HG03103 (cell line): ENCODE data around the gene HAO2.
"Not testable (repeated sequence)": the region's sequence is repeated elsewhere in the genome, so short reads cannot be mapped to it uniquely, and the experiment has no call there.

Experiments
- ATAC-seq: cut with Tn5 transposase; IDR thresholded peaks from one replicate; pipeline ENCODE4 v1.9.1; 2021; ENCODE audit warnings: low read depth; ENCODE audit not compliant: unreplicated experiment

Gene HAO2

DNA sequence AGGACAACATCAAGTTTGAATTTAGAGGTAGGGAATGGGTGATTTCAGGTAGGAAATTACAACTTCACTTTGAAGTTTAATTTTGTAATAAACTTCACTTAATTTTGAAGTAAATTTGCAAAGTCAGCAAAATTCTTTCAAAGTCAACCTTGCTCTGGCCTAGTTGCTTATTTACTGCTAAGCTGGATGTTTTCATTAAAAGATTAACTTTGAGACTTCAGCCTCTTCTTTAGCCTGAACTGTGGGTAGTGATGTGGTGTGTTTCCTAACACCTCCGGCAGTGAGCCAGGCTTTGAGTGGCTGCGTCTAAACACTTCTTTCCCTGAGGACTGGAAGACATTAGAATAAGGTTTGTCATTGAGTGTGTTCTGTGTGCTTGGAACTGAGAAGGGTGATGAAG lies at the start of gene HAO2:
Gene HAO2 (plus strand): TSS at position 232 of the 400 bp plus-strand sequence. CDS start 12,301 bp downstream, outside the sequence.
- ATAC-seq: no peak

DNA sequence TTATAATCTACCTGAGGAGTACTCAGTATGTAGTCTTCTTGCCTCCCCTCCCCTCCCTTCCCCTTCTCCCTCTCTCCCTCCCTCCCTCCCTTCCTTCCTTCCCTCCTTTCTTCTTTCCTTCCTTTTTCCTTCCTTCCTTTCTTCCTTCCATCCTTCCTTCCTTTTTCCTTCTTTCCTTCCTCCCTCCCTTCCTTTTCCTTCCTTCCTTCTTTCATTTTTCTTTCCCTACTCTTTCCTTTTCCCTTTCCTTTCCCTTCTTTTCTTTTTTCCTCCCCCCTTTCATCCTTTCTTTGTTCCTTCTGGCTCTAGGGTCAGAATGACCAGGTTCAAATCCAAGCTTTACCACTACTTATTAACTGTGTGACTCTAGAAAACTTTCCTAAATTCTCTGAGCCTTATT lies 48.5 kb upstream of the HAO2 start:
- no peak for ATAC-seq

DNA sequence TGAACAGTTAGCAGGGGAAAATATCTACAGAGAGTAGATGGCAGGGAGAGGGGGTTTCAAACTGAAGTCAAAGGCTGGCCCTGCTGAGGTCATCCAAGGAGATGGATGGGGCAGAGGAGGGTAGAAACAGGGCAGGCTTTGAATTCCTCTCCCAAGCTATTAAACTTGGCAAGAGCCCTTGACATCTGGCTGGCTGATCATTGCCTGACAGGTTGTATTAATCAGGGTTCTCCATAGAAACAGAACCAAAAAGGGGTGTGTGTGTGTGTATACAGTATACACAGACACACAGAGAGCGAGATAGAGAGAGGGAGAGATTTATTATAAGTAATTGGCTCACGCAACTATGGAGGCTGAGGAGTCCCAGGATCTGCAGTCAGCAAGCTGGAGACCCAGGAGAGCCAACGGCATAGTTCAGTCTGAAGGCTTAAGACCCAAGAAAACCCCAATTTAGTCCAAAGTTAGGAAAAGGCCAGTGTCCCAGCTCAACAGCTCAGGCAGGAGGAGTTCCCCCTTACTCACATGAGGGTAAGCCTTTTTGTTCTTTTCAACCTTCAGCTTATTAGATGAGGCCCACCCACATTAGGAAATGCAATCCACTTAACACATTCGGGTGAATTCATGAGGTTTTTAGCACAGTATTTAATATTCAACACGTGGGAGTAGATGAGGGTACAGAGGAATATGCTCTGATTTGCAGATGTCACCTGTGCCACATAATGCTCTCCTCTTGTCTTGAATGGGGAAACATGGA lies 46.7 kb upstream of the HAO2 start:
- ATAC-seq: no peak

DNA sequence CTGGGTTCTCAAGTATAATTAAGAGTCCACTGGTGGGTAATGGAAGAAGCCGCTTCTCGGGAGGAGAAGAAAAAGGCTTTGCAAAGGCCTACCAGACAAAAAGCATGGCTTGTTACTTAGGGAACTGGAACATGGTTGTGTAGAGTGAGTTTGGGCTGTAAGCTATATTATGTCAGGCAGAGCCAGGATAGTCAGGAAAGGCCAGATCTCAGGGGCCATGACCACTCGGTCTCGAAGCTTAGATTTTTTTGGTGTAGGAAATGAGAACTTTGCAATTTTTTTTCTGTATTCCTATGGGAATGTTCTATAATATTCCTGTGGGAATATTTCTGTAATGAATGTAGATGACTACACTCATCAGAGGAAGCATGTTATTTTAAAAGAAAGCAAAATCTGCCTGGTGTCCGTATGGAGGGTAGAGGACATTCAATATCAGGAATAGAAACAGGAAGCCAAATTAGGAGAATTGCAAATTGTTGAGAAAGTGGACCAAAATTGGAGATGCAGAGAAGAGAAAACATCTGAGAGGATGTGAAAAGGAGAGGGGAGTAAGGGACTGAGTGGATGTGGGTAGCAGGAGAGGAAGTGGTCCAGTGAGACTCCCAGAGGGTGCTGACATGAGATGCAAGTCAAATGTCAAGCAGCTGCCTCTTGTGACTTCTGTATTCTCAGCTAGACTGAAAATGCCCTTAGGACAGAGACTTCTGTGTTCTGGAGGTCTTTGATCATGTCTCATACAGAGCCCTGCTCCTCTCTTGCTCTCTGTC lies 45.2 kb upstream of the HAO2 start:
- ATAC-seq: peak; percentile 87

DNA sequence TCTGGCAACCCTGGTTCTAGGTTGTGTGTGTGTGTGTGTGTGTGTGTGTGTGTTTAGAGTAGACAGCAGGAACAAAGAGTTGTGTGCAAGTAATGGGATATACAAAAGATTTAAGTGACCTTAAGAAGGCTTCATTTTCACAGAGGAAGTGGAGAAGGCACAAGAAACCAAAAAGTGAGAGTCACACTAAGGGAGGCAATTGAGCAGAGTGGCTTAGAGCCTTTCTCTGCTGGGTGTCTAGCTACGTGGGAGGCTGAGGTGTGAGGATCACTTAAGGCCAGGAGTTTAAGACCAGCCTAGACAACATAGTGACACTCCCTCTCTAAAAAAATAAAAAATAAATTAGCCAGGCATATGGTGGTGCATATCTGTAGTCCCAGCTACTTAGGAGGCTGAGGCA lies 44.4 kb upstream of the HAO2 start:
- ATAC-seq: no peak

DNA sequence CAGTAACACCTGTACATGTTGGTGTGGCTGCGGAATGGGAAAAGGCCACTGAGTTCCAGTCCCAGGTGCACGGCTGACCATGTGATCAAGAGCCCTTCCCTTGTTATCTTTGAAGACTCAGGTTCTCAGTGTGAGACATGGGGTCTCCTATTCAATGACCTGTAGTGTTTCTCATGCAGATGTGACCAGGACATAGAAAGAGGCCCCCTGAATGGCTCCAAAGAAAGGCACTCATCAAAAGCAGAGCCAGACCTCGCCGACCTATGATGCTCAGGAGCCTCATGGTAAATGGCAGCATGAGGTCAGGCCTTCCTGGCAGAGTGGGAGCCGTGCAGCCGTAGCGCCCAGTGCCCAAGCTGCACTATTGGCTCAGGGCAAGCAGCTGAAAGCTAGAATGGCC lies 42.3 kb upstream of the HAO2 start:
- ATAC-seq: no peak

DNA sequence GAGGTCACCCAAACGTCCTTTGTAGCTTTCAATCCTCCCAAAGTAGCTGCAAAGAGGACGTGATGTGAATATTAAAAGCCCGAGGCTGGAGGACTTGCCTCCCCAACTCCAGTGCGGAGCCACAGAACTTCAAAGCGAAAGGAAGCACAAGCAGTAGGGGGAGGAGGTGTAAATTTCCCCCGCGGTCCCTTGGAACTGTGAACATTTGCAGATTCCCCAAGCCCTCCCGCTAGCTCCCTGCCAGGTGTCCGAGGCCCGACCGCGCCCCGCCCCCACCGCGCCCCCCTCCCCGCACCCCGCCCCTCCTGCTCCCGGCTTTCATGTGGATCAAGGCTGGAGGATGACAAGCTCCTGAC lies 41.5 kb upstream of the HAO2 start:
- ATAC-seq: no peak

DNA sequence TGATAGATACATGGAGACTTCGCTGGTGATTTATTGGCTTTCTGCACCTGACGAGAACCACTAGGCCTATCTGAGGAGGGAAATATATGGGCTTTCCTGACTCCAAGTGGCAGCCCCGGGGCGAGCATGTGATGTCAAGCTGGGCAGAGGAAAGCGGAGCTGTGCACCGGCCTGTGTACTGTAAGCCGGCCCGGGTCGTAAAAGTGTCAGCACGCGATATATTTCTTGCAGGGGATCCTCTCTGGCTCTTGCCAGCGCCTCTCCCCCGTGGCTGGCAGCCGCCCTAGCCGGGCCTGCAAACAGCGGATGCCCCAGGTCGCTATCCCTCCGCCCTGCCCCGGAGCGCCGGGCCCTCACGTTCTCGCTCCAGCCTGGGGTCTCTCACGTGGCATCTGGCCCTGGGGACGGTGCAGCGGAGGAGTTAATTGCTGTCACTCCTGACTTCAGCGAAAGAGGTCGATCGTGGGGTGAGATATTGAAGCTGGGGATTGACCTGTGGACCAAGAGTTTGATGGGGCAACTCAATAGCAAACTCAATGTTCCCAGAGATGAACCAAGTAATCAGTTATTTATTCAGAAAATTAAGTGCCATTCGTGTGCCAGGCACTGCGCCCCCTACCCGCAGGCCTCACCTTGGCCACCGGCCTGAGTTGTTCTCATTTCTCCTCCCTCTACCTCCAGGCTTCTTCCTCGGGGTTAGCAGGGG lies 41.0 kb upstream of the HAO2 start:
- no peak for ATAC-seq

DNA sequence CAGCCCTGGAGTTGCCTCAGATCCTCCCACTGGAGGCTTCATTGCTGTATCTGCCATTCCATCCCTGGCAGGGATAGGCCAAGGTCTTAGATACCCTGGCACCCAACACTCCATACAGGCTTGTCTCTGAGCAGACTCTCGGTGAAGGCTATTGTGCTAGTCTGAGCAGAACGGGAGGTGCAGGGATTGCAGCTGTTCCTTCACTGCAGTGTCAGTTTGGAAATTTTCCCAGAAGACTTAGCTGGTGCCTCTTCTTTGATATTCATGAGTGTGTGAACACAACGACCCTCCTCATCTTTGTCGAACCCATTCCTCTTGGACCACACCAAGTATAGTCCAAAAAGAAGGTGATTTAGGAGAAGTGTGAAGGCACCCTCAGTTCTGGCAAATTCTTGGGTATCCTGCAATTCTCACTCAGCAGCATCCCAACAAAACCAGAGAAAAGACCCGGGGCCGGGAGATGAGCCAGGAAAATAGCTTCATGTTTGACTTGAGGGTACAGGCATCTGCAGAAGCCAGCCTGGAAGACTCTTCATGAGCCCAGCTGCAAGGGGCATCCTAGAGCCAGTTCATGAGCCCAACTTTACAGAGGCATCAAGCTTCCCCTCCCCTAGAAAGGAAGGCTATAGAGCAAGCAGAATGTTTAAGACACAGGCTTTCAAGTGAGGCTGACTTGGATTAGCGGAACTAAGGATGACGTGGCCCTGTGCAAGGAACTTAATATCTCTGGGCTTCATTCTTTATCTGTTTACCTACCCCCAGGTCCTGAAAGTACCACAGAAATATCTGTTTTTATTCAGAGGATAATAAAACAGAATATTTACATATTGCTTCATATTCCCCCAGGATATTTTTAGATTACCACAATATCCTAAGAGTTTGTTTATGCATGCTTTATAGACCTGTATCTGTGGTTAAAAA lies 38.8 kb upstream of the HAO2 start:
- no peak for ATAC-seq

DNA sequence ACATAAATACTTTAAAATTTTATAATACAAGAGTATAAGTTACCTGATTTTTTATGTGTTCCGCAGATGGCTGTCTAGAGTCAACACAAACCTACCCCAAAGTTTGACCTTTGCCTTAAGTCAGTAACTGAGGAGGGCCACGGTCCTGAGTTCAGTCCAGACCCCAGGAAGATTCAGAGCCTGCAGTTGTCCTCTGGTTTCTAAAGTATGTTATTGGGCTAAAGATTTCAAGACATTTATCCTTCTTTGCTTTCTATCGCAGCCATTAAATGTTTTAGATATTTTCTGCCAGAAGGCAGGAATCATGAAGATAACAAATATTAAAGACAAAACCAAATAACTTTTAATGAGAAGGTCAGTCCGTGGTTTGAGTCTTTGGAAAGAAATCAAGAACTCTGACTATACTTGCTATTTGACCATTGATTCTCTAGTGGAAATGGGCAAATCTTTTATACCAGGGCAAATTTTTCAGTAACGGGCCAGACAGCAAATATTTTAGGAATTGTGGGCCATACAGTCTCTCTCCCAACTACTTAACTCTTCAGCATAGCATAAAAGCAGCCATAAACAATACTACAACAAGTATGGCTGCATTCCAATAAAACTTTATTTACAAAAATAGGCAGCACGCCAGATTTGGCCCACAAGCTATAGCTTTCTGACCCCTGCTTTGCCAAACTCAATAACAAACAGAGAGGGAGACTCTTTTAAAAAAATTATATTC lies 38.0 kb upstream of the HAO2 start:
- ATAC-seq: no peak

DNA sequence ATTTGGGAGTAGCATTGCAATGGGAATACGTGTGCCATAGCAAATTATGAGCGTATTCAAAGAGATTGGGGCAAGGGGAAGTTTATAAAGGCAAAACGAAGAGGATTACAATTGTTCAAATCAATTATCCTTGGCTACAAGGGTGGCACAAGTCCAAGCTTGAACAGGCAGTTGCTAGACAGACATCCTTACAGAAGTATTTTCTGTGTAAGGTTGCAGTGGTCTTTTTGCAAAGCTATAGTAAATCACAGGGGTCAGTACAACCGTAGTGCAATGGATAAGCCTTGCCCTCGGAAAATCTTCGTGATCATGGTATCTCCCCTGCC lies 37.4 kb upstream of the HAO2 start:
- ATAC-seq: no peak

DNA sequence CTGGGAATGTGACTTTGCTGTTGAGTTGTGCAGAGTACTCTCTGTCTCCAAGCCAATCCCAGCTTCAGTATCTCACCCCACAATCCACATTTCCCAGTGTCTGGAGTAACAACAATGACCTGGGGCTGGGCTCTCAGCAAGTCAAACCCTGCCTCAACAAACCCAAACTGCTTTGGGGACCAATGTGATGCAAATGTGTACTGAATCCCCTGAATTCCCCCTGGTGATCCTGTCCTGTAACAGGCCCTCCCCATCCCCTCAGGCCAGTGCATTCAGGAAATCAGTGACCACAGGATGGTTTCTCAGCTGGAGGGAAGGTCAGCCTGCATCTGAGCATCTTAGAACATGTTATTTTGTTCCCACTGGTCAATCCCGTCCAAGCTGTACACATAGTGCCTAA lies 36.7 kb upstream of the HAO2 start:
- ATAC-seq: no peak

DNA sequence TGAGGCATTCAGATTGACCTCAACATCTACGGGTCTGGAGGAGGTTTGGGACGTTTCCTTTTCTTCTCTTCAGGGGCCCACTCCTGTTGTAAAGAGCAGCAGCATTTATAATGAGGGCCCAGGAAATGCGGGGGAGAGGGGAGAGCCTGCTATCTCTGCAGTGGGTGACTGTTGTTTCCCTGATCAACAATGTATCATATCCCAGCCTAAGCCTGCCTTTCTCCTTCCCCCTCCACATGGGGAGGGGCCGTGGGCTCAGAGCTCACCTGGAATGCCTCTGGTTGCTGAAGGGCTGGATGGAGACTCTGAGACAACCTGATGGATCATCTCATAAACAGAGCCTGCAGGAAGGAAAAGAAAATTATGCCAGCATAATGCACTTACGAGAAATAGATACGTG lies 36.0 kb upstream of the HAO2 start:
- no peak for ATAC-seq

DNA sequence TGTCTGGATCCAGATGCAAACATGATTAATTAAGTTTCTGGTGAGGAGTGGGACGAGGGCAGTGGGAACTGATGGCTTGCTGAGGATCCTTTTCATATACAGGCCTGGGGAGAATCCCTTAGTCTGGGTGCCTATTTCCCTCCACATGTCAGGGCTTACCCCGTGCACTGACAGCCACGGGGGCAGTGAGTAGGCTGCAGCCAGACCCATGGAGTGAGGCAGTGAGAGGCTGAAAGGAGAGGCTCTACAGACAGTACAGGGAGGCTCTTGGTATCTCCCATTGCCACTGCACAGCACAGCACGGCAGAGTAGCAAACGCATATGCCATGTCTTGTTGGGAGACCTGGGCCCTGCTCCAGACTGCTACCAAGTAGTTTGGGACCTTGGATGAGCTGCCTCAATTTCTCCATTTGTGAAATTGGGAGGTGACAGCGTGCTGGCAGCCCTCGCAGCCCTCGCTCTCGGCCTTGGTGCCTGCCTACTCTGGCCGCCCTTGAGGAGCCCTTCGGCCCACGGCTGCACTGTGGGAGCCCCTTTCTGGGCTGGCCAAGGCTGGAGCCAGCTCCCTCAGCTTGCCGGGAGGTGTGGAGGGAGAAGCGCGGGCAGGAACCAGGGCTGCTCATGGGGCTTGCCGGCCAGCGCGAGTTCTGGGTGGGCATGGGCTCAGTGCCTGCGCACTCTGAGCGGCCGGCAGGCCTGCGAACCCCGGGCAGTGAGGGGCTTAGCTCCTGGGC lies 35.3 kb upstream of the HAO2 start:
- no peak for ATAC-seq

DNA sequence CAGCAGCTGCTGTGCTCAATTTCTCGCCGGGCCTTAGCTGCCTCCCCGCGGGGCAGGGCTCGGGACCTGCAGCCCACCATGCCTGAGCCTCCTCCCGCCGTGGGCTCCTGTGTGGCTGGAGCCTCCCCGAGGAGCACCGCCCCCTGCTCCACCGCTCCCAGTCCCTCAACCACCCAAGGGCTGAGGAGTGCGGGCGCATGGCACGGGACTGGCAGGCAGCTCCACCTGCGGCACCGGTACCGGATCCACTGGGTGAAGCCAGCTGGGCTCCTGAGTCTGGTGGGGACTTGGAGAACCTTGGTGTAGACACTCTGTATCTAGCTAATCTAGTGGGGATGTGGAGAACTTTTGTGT lies 34.7 kb upstream of the HAO2 start:
- not testable (repeated sequence) for ATAC-seq

DNA sequence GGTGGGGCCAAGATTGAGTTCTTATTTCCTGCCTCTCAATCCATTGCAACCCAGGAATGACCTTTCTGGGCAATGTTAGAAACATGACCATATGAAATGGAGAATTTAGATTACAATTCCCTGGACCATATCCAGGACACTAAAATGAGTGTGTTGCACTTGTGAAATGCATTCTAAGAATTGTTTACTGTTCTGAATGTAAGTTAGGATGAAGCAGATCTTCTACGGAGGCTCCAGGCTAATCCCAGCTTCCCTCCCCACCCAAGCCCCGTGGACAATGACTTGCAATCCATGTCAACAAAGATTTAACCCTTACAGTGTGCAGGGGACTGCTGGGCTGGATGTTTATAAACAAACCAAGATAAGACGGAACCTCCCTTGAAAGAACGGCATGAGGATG lies 31.7 kb upstream of the HAO2 start:
- no peak for ATAC-seq

DNA sequence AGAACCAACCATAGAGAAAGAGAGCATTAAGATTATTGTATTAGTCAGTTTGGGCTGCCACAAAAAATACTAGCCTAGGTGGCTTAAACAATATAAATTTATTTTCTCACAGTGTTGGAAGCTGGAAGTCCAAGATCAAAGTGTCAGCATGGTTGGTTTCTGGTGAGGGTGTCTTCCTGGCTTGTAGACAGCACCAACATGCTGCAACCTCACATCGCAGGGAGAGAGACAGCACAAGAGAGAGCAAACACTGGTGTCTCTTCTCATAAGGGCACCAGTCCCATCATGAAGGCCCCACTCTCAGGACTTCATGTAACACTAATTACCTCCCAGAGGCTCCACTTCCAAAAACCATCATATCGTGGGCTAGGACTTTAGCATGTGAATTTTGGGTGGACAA lies 30.6 kb upstream of the HAO2 start:
- ATAC-seq: no peak

DNA sequence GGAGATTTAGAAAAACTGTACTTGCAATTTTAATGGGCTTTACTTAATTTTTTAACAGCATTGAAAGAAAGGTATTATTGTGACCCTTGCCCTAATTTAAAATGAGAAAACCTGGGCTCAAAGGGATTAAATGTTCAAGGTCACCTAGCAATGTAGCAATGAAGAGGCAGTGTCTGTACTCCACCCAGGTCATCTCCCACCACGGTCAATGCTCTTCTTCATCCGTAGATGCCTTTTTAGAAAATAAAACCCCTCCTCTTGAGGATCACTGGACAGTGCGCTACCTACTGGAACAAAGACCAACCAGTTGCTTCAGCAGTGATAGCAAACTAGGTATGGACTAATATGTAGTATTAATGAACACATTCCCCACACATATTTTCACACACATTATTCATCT lies 29.8 kb upstream of the HAO2 start:
- ATAC-seq: no peak

DNA sequence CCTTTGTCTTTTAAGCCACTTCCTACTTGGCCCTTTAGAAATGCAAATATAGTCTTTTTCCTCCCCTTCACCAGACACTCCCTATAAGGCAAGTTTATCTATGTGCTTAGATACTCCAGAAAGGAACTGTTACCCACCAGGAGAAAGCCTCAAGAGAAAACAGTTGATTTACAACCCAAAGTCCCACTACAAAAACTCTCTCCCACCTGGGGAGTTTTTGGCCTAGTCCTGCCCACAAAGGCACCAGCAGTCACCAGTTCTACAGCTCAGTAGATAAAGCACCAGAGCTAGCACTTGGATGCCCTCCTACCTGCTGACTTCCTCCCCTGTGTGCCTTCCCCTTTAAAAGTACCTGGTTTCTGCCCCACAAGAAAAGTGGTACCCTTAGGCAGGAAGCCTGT lies 27.7 kb upstream of the HAO2 start:
- ATAC-seq: no peak
